ENCODE measurements around the gene ZNF32. TPM values are rescaled to one million over a fixed set of nuclear protein-coding genes. Genes with fewer than 3 reads are reported as not detected.
A peak's percentile ranks its signal among the peaks of the same experiment; 100 is the strongest.

The ZNF32 gene
- total RNA-seq, 3 donors from 2014 or later: 10.6 to 46.5 (median 14.8) TPM

- no peak for TF ChIP-seq CTCF (IDR thresholded peaks at IDR 0.05)
- intact Hi-C loops (cut with DNase I, micrococcal nuclease): loop anchor here in 1 of 2 donors (10.0 kb wide), 1 partner anchor 629 kb away; no protein-coding TSS in a partner anchor
- Histone ChIP-seq H3K36me3 (ENCODE audit: low read depth) (no peaks in the 10 kb centered on the region), H3K4me1 (ENCODE audit: low read depth) (peaks cover 3% of the 10 kb centered on the region), H3K4me3 (no peak overlapping the region), H3K9me3 (no peaks in the 10 kb centered on the region)
- no peak for ATAC-seq
- no peak for DNase-seq
These were observed 37.1 kb upstream of the ZNF32 start for GRCh38 chr10:43685744-43686143.

- Histone ChIP-seq H3K4me1 (ENCODE audit: low read depth) (no peaks in the 10 kb centered on the region), H3K36me3 (ENCODE audit: low read depth) (no peaks in the 10 kb centered on the region), H3K4me3 (no peak overlapping the region), H3K9me3 (no peaks in the 10 kb centered on the region)
- ATAC-seq (no peak), DNase-seq (no peak)
- TF ChIP-seq CTCF (IDR thresholded peaks at IDR 0.05): no peak
- intact Hi-C loops (cut with DNase I, micrococcal nuclease): loop anchor here in 1 of 2 donors (10.0 kb wide), 1 partner anchor 631 kb away; no protein-coding TSS in a partner anchor
These were observed 35.5 kb upstream of the ZNF32 start for GRCh38 chr10:43684292-43684559.

- intact Hi-C loops (cut with DNase I, micrococcal nuclease): loop anchor here in 1 of 2 donors (10.0 kb wide), 1 partner anchor 631 kb away; no protein-coding TSS in a partner anchor
- DNase-seq (no peak), ATAC-seq (peak; percentile 36)
- no peak for TF ChIP-seq CTCF (IDR thresholded peaks at IDR 0.05)
- no peaks in the 10 kb centered on the region for H3K36me3 ChIP-seq (ENCODE audit: low read depth)
- no peaks in the 10 kb centered on the region for H3K9me3 ChIP-seq
- H3K4me1 ChIP-seq (ENCODE audit: low read depth): no peaks in the 10 kb centered on the region
- no peak overlapping the region for H3K4me3 ChIP-seq
These were observed 35.0 kb upstream of the ZNF32 start for GRCh38 chr10:43683451-43684291.

- Histone ChIP-seq H3K4me1 (ENCODE audit: low read depth) (no peaks in the 10 kb centered on the region), H3K9me3 (no peaks in the 10 kb centered on the region), H3K36me3 (ENCODE audit: low read depth) (no peaks in the 10 kb centered on the region), H3K4me3 (no peak overlapping the region)
- ATAC-seq (no peak), DNase-seq (no peak)
- intact Hi-C loops (cut with DNase I, micrococcal nuclease): loop anchor here in 1 of 2 donors (10.0 kb wide), 1 partner anchor 632 kb away; no protein-coding TSS in a partner anchor
- TF ChIP-seq CTCF (IDR thresholded peaks at IDR 0.05): no peak
These were observed 34.3 kb upstream of the ZNF32 start for GRCh38 chr10:43682956-43683355.

GRCh38 chr10:43681721-43682120, 33.0 kb upstream of the ZNF32 start:
- H3K9me3 ChIP-seq: no peaks in the 10 kb centered on the region
- no peak for TF ChIP-seq CTCF (IDR thresholded peaks at IDR 0.05)
- ATAC-seq: no peak
- no peak overlapping the region for H3K4me3 ChIP-seq
- intact Hi-C loops (cut with DNase I, micrococcal nuclease): loop anchor here in 1 of 2 donors (10.0 kb wide), 1 partner anchor 633 kb away; no protein-coding TSS in a partner anchor
- no peaks in the 10 kb centered on the region for H3K36me3 ChIP-seq (ENCODE audit: low read depth)
- no peak for DNase-seq
- H3K4me1 ChIP-seq (ENCODE audit: low read depth): no peaks in the 10 kb centered on the region
